SU-DHL-6 (cell line): ENCODE results near the gene NOB1.

Experiments used
- H2AFZ ChIP-seq: fragments of 200-600 bp; sonication (generic); 2 replicates; pipeline ENCODE4 v1.6.1; 2014; ENCODE audit warnings: low read depth, mild to moderate bottlenecking, moderate library complexity, mixed read lengths, antibody characterized with exemption, low read length; ENCODE audit not compliant: severe bottlenecking
- H3F3A ChIP-seq: fragments of 200-600 bp; shearing (Covaris generic); 2 replicates; pipeline ENCODE4 v1.6.0; 2016; ENCODE audit warnings: antibody characterized with exemption, mild to moderate bottlenecking; ENCODE audit not compliant: insufficient read depth
- H3K27ac ChIP-seq: fragments of 200-600 bp; sonication (generic); 2 replicates; pipeline ENCODE4 v1.5.1; 2016; ENCODE audit warnings: low read depth, mild to moderate bottlenecking, low read length, moderate library complexity, mixed read lengths
- H3K27me3 ChIP-seq: fragments of 200-600 bp; sonication (generic), shearing (Covaris generic); 2 replicates; pipeline ENCODE4 v1.6.0; 2014; ENCODE audit warnings: mild to moderate bottlenecking, low read length
- H3K36me3 ChIP-seq: fragments of 200-600 bp; sonication (generic); 2 replicates; pipeline ENCODE4 v1.6.1; 2014; ENCODE audit warnings: mild to moderate bottlenecking, low read length, mixed read lengths
- H3K4me2 ChIP-seq: fragments of 300-600, 200-600 bp; shearing (Covaris generic), sonication (generic); 2 replicates; pipeline ENCODE4 v1.6.0; 2014; ENCODE audit warnings: low read length, low read depth, mild to moderate bottlenecking; ENCODE audit not compliant: poor library complexity, severe bottlenecking
- H3K4me3 ChIP-seq: fragments of 200-600 bp; sonication (generic); 2 replicates; pipeline ENCODE4 v1.5.1; 2014; ENCODE audit warnings: antibody characterized with exemption, low read length, mild to moderate bottlenecking, mixed read lengths; ENCODE audit not compliant: insufficient read depth, poor library complexity, severe bottlenecking
- H3K79me2 ChIP-seq: fragments of 200-600 bp; sonication (generic); 2 replicates; pipeline ENCODE4 v1.6.1; 2014; ENCODE audit warnings: mild to moderate bottlenecking, low read length, moderate library complexity; ENCODE audit not compliant: insufficient read depth
- H3K9ac ChIP-seq: fragments of 200-600 bp; sonication (generic); 2 replicates; pipeline ENCODE4 v1.7.0; 2014; ENCODE audit warnings: mild to moderate bottlenecking, low read length
- H3K9me2 ChIP-seq: fragments of 200-600 bp; sonication (generic); replicated peaks from 2 replicates; pipeline ENCODE4 v1.6.1; 2014; ENCODE audit warnings: low read length; ENCODE audit not compliant: insufficient read depth
- H3K9me3 ChIP-seq: fragments of 200-600 bp; sonication (generic); 2 replicates; pipeline ENCODE4 v1.6.1; 2014; ENCODE audit warnings: low read length, mixed read lengths; ENCODE audit not compliant: insufficient read depth
- H4K20me1 ChIP-seq: fragments of 200-600 bp; sonication (generic); 2 replicates; pipeline ENCODE4 v1.6.1; 2014; ENCODE audit warnings: low read depth, mild to moderate bottlenecking, antibody characterized with exemption, low read length, moderate library complexity, mixed read lengths
- CTCF ChIP-seq: fragments of 200-600 bp; sonication (generic); IDR thresholded peaks from one replicate; pipeline ENCODE4 v1.5.1; 2017; ENCODE audit warnings: antibody characterized with exemption, mild to moderate bottlenecking, low read length, moderate library complexity; ENCODE audit not compliant: insufficient read depth, poor library complexity, severe bottlenecking
- EZH2phosphoT487 ChIP-seq: fragments of 200-600 bp; sonication (generic), shearing (Covaris generic); conservative IDR thresholded peaks from 2 replicates; pipeline ENCODE4 v1.6.1; 2018; ENCODE audit warnings: mild to moderate bottlenecking, antibody characterized with exemption, low read length, moderate library complexity, mixed read lengths

NOB1 gene

GRCh38 chr16:69727916-69728270, 26.8 kb downstream of the NOB1 start:
- H4K20me1 ChIP-seq = no peaks in the 10 kb centered on the region
- no peak overlapping the region for H3K4me3 ChIP-seq
- H3K9ac ChIP-seq = no peak overlapping the region
- no peaks in the 10 kb centered on the region for H3K9me2 ChIP-seq
- H3K79me2 ChIP-seq = no peaks in the 10 kb centered on the region
- no peaks in the 10 kb centered on the region for H3K36me3 ChIP-seq
- H3K4me2 ChIP-seq = no peak overlapping the region
- H3K27me3 ChIP-seq = no peaks in the 10 kb centered on the region
- H2AFZ ChIP-seq = no peak overlapping the region
- no peak for TF ChIP-seq EZH2phosphoT487
- TF ChIP-seq CTCF = no peak
- no peak overlapping the region for H3K27ac ChIP-seq
- no peaks in the 10 kb centered on the region for H3K9me3 ChIP-seq
- no peaks in the 10 kb centered on the region for H3F3A ChIP-seq

- Histone ChIP-seq H3K9ac (peak within 1 kb of the TSS; percentile 62), H2AFZ (peak within 1 kb of the TSS; percentile 98), H3K4me3 (peak within 1 kb of the TSS; percentile 57), H3F3A (no peaks in the 10 kb centered on the region), H3K9me3 (no peaks in the 10 kb centered on the region), H4K20me1 (no peaks in the 10 kb centered on the region), H3K36me3 (no peaks in the 10 kb centered on the region), H3K27me3 (no peaks in the 10 kb centered on the region), H3K27ac (peak within 1 kb of the TSS; percentile 51), H3K79me2 (no peaks in the 10 kb centered on the region), H3K4me2 (peak within 1 kb of the TSS; percentile 86), H3K9me2 (no peaks in the 10 kb centered on the region)
- TF ChIP-seq EZH2phosphoT487 (no peak), CTCF (no peak)
These were observed 28.2 kb downstream of the NOB1 start, which contains the start of gene NQO1 for GRCh38 chr16:69726313-69727060. TSS of gene NQO1 (minus strand) at chr16:69726560. CDS start at chr16:69726439, 121 bp downstream.

- Histone ChIP-seq H3K4me3 (peak overlapping the region; percentile 57), H3K9me2 (no peaks in the 10 kb centered on the region), H3K9me3 (no peaks in the 10 kb centered on the region), H3K27me3 (no peaks in the 10 kb centered on the region), H2AFZ (peak overlapping the region; percentile 98), H3K27ac (peak overlapping the region; percentile 22; the same call in 1 of the 2 replicates), H4K20me1 (no peaks in the 10 kb centered on the region), H3K79me2 (no peaks in the 10 kb centered on the region), H3K36me3 (no peaks in the 10 kb centered on the region), H3K9ac (peak overlapping the region; percentile 62), H3K4me2 (peak overlapping the region; percentile 86), H3F3A (no peaks in the 10 kb centered on the region)
- no peak for TF ChIP-seq EZH2phosphoT487
- TF ChIP-seq CTCF = no peak
These were observed 29.0 kb downstream of the NOB1 start for GRCh38 chr16:69725480-69726312.
